Trophoblast cell (in vitro differentiated cells and primary cell): ENCODE results near the gene MYO1F.
A peak's percentile ranks its signal among the peaks of the same experiment; 100 is the strongest.

ENCODE experiments used
- DNase-seq, 2 donors: peaks; one replicate each; pipeline ENCODE4 v3.0.0-alpha.2; 2016
- H2AFZ ChIP-seq: 2 replicates; pipeline ENCODE4 v1.6.1; 2013; ENCODE audit warnings: low read length, moderate library complexity, mild to moderate bottlenecking; ENCODE audit not compliant: insufficient read depth, poor library complexity
- H2AK5ac ChIP-seq: 2 replicates; pipeline ENCODE4 v1.6.1; 2013; ENCODE audit warnings: mild to moderate bottlenecking, low read length
- H2BK120ac ChIP-seq: 2 replicates; pipeline ENCODE4 v1.6.1; 2013; ENCODE audit warnings: low read length, mild to moderate bottlenecking, moderate library complexity; ENCODE audit not compliant: insufficient read depth, poor library complexity
- H2BK12ac ChIP-seq: 2 replicates; pipeline ENCODE4 v1.6.1; 2013; ENCODE audit warnings: mild to moderate bottlenecking, low read length, moderate library complexity
- H2BK5ac ChIP-seq: 2 replicates; pipeline ENCODE4 v1.6.1; 2013; ENCODE audit warnings: low read length, low read depth, moderate library complexity, mild to moderate bottlenecking; ENCODE audit not compliant: poor library complexity
- H3K14ac ChIP-seq: 2 replicates; pipeline ENCODE4 v1.6.1; 2013; ENCODE audit warnings: mild to moderate bottlenecking, low read length
- H3K18ac ChIP-seq: 2 replicates; pipeline ENCODE4 v1.6.1; 2013; ENCODE audit warnings: mild to moderate bottlenecking, low read length
- H3K23ac ChIP-seq: 2 replicates; pipeline ENCODE4 v1.6.1; 2013; ENCODE audit warnings: low read length
- H3K27ac ChIP-seq: 2 replicates; pipeline ENCODE4 v1.5.1; 2013; ENCODE audit warnings: low read depth, mild to moderate bottlenecking, inconsistent platforms, low read length, moderate library complexity
- H3K27me3 ChIP-seq: 2 replicates; pipeline ENCODE4 v1.6.1; 2013; ENCODE audit warnings: inconsistent platforms, mild to moderate bottlenecking, low read length, moderate library complexity; ENCODE audit not compliant: insufficient read depth
- H3K36me3 ChIP-seq, 2 experiments: 1 replicate in 1 of 2; 2 replicates in 1 of 2; pipeline ENCODE4 v1.6.1; 2013; ENCODE audit warnings: low read length in 2 of 2, mild to moderate bottlenecking in 2 of 2, moderate library complexity in 1 of 2; ENCODE audit not compliant: insufficient read depth in 2 of 2, control insufficient read depth in 1 of 2
- H3K4ac ChIP-seq: 2 replicates; pipeline ENCODE4 v1.6.1; 2013; ENCODE audit warnings: low read depth, mild to moderate bottlenecking, low read length, moderate library complexity
- H3K4me1 ChIP-seq, 2 experiments: 1 replicate in 1 of 2; 2 replicates in 1 of 2; pipeline ENCODE4 v1.6.1; 2013; ENCODE audit warnings: low read length in 2 of 2, mild to moderate bottlenecking in 2 of 2, moderate library complexity in 1 of 2; ENCODE audit not compliant: insufficient read depth in 2 of 2, control insufficient read depth in 1 of 2
- H3K4me2 ChIP-seq: 2 replicates; pipeline ENCODE4 v1.6.1; 2013; ENCODE audit warnings: inconsistent platforms, mild to moderate bottlenecking, low read length, moderate library complexity
- H3K4me3 ChIP-seq: 2 replicates; pipeline ENCODE4 v1.5.1; 2013; ENCODE audit warnings: mild to moderate bottlenecking, low read depth, low read length, inconsistent platforms
- H3K79me1 ChIP-seq: one replicate; pipeline ENCODE4 v1.6.1; 2013; ENCODE audit warnings: low read length
- H3K79me2 ChIP-seq: 2 replicates; pipeline ENCODE4 v1.6.1; 2013; ENCODE audit warnings: low read length, mild to moderate bottlenecking; ENCODE audit not compliant: control insufficient read depth, insufficient read depth, poor library complexity
- H3K9ac ChIP-seq: 2 replicates; pipeline ENCODE4 v1.6.1; 2013; ENCODE audit warnings: mild to moderate bottlenecking, low read length
- H3K9me3 ChIP-seq: 2 replicates; pipeline ENCODE4 v1.6.1; 2013; ENCODE audit warnings: low read depth, mild to moderate bottlenecking, control low read depth, inconsistent platforms, low read length; ENCODE audit not compliant: insufficient read depth
- H4K12ac ChIP-seq: 2 replicates; pipeline ENCODE4 v1.6.1; 2013; ENCODE audit warnings: low read depth, mild to moderate bottlenecking, low read length, moderate library complexity
- H4K8ac ChIP-seq: 2 replicates; pipeline ENCODE4 v1.6.1; 2013; ENCODE audit warnings: low read depth, mild to moderate bottlenecking, low read length, moderate library complexity
- H4K91ac ChIP-seq: one replicate; pipeline ENCODE4 v1.6.1; 2013; ENCODE audit warnings: low read depth, mild to moderate bottlenecking, low read length, moderate library complexity
- WGBS: extraction: QIAGEN DNeasy Blood & Tissue Kit; methylation state at CpG from one replicate; pipeline ENCODE4 v1.1.7; 2013; ENCODE audit warnings: missing lambda C conversion rate; ENCODE audit not compliant: insufficient read length, insufficient coverage; ENCODE audit errors: extremely low coverage; 5-methylcytosine and 5-hydroxymethylcytosine counted together

Gene MYO1F

GRCh38 chr19:8593931-8594330 is 16.7 kb upstream of the MYO1F start:
- H3K4me2 ChIP-seq: no peak overlapping the region
- H2AFZ ChIP-seq: no peak overlapping the region
- H3K9ac ChIP-seq: no peak overlapping the region
- H3K4me1 ChIP-seq: peaks cover 3 to 6% of the 10 kb centered on the region in 2 experiments
- H3K14ac ChIP-seq: no peak overlapping the region
- no peaks in the 10 kb centered on the region for H3K79me1 ChIP-seq
- peaks cover 7% of the 10 kb centered on the region for H3K27me3 ChIP-seq
- H2BK5ac ChIP-seq: no peak overlapping the region
- H3K9me3 ChIP-seq: peaks cover 4% of the 10 kb centered on the region
- H4K8ac ChIP-seq: no peak overlapping the region
- H3K4ac ChIP-seq: no peak overlapping the region
- H3K4me3 ChIP-seq: no peak overlapping the region
- no peak overlapping the region for H2AK5ac ChIP-seq
- no peak overlapping the region for H3K18ac ChIP-seq
- no peak overlapping the region for H2BK120ac ChIP-seq
- no peak overlapping the region for H2BK12ac ChIP-seq
- H4K12ac ChIP-seq: no peak overlapping the region
- no peak overlapping the region for H4K91ac ChIP-seq
- peaks cover 7 to 8% of the 10 kb centered on the region in 2 experiments for H3K36me3 ChIP-seq
- no peak overlapping the region for H3K23ac ChIP-seq
- no CpG with 5 or more reads among the region's 2 CpGs for WGBS
- H3K27ac ChIP-seq: no peak overlapping the region
- no peak for DNase-seq
- H3K79me2 ChIP-seq: no peaks in the 10 kb centered on the region

DNA sequence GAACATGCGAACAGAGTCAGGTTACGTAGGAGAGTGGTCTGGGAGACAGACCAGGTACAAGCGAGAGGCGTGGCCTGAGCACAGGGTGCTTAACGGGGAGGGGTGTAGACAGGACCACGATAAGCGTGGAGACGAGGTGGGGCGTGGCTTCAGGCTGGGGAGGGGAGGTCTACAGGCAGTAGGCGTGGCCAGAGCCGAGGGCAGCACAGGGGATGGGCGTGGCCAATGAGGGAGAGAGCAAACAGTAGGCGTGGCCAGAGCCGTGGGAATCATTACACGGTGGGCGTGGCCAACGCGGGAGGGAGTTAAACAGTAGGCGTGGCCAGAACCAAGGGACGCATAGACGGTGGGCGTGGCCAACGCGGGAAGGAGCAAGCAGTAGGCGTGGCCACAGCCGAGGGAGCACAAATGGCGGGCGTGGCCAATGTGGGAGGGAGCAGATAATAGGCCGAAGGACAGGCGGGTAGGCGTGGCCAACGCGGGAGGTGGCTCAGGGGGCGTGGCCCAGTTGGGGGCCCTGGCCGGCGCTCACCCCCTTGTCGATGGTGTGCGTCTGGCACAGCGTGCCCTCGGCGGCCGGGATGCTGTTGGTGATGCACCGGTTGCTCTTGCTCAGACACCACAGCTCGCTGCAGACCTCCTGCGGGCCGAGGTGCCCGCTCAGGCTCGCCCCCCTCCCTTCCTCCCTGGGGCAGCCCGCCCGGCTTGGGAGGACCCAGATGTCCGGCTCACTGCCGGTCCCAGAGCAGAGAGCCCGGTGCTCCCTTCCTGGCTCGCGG is 15.2 kb upstream of the MYO1F start:
- Histone ChIP-seq H3K18ac (no peak overlapping the region), H3K23ac (no peak overlapping the region), H3K14ac (no peak overlapping the region), H3K4ac (no peak overlapping the region), H3K27me3 (peaks cover 7% of the 10 kb centered on the region), H3K36me3 (peaks cover 7 to 8% of the 10 kb centered on the region in 2 experiments), H3K9me3 (peaks cover 4% of the 10 kb centered on the region), H3K4me2 (peak overlapping the region; percentile 18), H4K91ac (no peak overlapping the region), H4K12ac (no peak overlapping the region), H2BK5ac (no peak overlapping the region), H3K27ac (no peak overlapping the region), H3K79me2 (no peaks in the 10 kb centered on the region), H2BK12ac (no peak overlapping the region), H2AFZ (no peak overlapping the region), H2AK5ac (no peak overlapping the region), H3K9ac (no peak overlapping the region), H3K4me3 (no peak overlapping the region), H3K4me1 (peaks cover 3 to 6% of the 10 kb centered on the region in 2 experiments), H2BK120ac (no peak overlapping the region), H3K79me1 (no peaks in the 10 kb centered on the region), H4K8ac (no peak overlapping the region)
- WGBS: no CpG with 5 or more reads among the region's 55 CpGs
- DNase-seq: peak in 1 of 2 donors; percentile 36

DNA sequence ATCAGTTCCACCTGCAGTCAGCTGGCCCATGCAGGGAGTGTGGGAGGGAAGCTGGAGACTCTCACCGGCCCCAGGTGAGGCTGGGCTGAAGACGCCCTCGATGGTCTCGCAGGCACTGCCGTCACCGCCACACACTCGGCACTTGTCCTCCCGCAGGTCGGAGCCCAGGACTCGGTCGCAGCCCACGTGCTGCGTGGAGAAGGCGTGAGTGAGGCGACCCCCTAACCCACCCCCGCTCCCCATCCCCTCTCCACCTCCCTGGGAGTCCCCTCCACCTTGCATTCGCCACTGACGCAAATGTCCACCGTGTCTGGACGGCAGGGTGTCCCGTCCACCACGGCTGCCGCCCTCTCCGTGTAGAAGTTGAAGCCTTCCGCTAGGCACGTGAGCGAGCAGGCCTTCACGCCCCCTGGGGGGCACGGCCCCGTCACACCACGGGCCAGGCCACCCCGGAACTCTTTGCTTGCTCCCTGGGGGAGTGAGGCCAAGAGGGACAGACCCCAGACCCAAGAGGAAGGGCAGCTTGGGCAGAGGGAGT is 12.0 kb upstream of the MYO1F start:
- H3K79me2 ChIP-seq: no peaks in the 10 kb centered on the region
- no peak overlapping the region for H4K91ac ChIP-seq
- no peak overlapping the region for H4K8ac ChIP-seq
- DNase-seq: no peak
- H3K4me2 ChIP-seq: no peak overlapping the region
- no peak overlapping the region for H2AFZ ChIP-seq
- no peak overlapping the region for H3K9ac ChIP-seq
- H3K79me1 ChIP-seq: no peaks in the 10 kb centered on the region
- peaks cover 7% of the 10 kb centered on the region for H3K27me3 ChIP-seq
- H3K4me3 ChIP-seq: no peak overlapping the region
- H2BK120ac ChIP-seq: no peak overlapping the region
- H3K14ac ChIP-seq: no peak overlapping the region
- no peak overlapping the region for H3K18ac ChIP-seq
- H3K23ac ChIP-seq: no peak overlapping the region
- peaks cover 3 to 6% of the 10 kb centered on the region in 2 experiments for H3K4me1 ChIP-seq
- H3K36me3 ChIP-seq: no peaks in the 10 kb centered on the region
- no CpG with 5 or more reads among the region's 32 CpGs for WGBS
- H3K9me3 ChIP-seq: peaks cover 1% of the 10 kb centered on the region
- H3K4ac ChIP-seq: no peak overlapping the region
- H4K12ac ChIP-seq: no peak overlapping the region
- no peak overlapping the region for H3K27ac ChIP-seq
- H2AK5ac ChIP-seq: no peak overlapping the region
- H2BK5ac ChIP-seq: no peak overlapping the region
- H2BK12ac ChIP-seq: no peak overlapping the region

- Histone ChIP-seq H3K4me1 (peaks cover 0 to 3% of the 10 kb centered on the region in 2 experiments), H3K79me2 (no peaks in the 10 kb centered on the region), H2BK5ac (no peak overlapping the region), H3K14ac (no peak overlapping the region), H3K27ac (no peak overlapping the region), H2AK5ac (no peak overlapping the region), H3K9me3 (no peaks in the 10 kb centered on the region), H2BK120ac (no peak overlapping the region), H3K4me3 (no peak overlapping the region), H4K91ac (no peak overlapping the region), H4K8ac (no peak overlapping the region), H3K4me2 (no peak overlapping the region), H3K4ac (no peak overlapping the region), H3K18ac (no peak overlapping the region), H3K79me1 (no peaks in the 10 kb centered on the region), H3K27me3 (peaks cover 2% of the 10 kb centered on the region), H2AFZ (no peak overlapping the region), H2BK12ac (no peak overlapping the region), H3K23ac (no peak overlapping the region), H3K36me3 (no peaks in the 10 kb centered on the region), H4K12ac (no peak overlapping the region), H3K9ac (no peak overlapping the region)
- WGBS: no CpG with 5 or more reads among the region's 34 CpGs
- peak; percentile 51 to 77 for DNase-seq
These were observed 8.9 kb upstream of the MYO1F start for GRCh38 chr19:8585894-8586750.
